ENCODE results near the gene SDCBP2.

Gene SDCBP2

DNA sequence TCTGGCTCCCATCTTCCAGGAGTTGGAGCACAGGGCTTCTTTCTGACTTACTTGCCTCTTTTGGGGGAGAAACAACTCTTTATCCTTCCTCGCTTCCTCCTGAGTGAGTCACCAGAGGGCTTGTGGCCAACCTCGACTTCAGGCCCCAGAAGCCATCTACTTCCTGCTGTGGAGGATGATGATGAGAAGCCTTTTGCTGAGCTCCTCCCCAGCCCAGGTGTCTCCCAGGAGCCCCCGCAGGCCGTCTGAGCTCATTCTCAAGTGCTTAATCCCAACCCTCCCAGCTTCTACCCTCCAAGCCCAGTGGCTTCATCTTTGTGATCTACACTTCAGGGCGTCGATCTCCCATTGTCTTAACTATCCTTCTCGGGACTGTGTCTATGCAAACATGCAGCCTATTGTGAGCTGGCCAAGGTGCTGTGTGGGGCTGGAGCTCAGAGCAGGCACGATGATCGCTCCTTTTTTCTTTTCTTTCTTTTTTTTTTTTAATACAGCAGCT, 27.9 kb downstream of the SDCBP2 start:
- TF ChIP-seq ZC3H10 (CRISPR knock-in tag; IDR thresholded peaks at IDR 0.05) (no peak), ZNF8 (CRISPR knock-in tag; IDR thresholded peaks at IDR 0.05) (no peak), ZFP30 (CRISPR knock-in tag; IDR thresholded peaks at IDR 0.05) (no peak)
- ATAC-seq: peak; percentile 42

GRCh38 chr20:1300083-1300840, 28.7 kb downstream of the SDCBP2 start:
- no peak for TF ChIP-seq GLIS3 (CRISPR knock-in tag; IDR thresholded peaks at IDR 0.05)
- TF ChIP-seq BACH2 (CRISPR knock-in tag; IDR thresholded peaks at IDR 0.05; ENCODE audit: borderline replicate concordance): no peak
- TF ChIP-seq CSDC2 (CRISPR knock-in tag; IDR thresholded peaks at IDR 0.05): no peak
- no peak for TF ChIP-seq TCF4 (CRISPR knock-in tag; IDR thresholded peaks at IDR 0.05; ENCODE audit: borderline replicate concordance)
- TF ChIP-seq ZFP3 (CRISPR knock-in tag; IDR thresholded peaks at IDR 0.05): no peak
- TF ChIP-seq, protein P1, sequence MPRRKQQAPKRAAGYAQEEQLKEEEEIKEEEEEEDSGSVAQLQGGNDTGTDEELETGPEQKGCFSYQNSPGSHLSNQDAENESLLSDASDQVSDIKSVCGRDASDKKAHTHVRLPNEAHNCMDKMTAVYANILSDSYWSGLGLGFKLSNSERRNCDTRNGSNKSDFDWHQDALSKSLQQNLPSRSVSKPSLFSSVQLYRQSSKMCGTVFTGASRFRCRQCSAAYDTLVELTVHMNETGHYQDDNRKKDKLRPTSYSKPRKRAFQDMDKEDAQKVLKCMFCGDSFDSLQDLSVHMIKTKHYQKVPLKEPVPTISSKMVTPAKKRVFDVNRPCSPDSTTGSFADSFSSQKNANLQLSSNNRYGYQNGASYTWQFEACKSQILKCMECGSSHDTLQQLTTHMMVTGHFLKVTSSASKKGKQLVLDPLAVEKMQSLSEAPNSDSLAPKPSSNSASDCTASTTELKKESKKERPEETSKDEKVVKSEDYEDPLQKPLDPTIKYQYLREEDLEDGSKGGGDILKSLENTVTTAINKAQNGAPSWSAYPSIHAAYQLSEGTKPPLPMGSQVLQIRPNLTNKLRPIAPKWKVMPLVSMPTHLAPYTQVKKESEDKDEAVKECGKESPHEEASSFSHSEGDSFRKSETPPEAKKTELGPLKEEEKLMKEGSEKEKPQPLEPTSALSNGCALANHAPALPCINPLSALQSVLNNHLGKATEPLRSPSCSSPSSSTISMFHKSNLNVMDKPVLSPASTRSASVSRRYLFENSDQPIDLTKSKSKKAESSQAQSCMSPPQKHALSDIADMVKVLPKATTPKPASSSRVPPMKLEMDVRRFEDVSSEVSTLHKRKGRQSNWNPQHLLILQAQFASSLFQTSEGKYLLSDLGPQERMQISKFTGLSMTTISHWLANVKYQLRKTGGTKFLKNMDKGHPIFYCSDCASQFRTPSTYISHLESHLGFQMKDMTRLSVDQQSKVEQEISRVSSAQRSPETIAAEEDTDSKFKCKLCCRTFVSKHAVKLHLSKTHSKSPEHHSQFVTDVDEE (CRISPR knock-in tag; IDR thresholded peaks at IDR 0.05): no peak
- no peak for TF ChIP-seq OSR1 (CRISPR knock-in tag; IDR thresholded peaks at IDR 0.05)
- TF ChIP-seq ZNF8 (CRISPR knock-in tag; IDR thresholded peaks at IDR 0.05): no peak
- TF ChIP-seq, protein P2, sequence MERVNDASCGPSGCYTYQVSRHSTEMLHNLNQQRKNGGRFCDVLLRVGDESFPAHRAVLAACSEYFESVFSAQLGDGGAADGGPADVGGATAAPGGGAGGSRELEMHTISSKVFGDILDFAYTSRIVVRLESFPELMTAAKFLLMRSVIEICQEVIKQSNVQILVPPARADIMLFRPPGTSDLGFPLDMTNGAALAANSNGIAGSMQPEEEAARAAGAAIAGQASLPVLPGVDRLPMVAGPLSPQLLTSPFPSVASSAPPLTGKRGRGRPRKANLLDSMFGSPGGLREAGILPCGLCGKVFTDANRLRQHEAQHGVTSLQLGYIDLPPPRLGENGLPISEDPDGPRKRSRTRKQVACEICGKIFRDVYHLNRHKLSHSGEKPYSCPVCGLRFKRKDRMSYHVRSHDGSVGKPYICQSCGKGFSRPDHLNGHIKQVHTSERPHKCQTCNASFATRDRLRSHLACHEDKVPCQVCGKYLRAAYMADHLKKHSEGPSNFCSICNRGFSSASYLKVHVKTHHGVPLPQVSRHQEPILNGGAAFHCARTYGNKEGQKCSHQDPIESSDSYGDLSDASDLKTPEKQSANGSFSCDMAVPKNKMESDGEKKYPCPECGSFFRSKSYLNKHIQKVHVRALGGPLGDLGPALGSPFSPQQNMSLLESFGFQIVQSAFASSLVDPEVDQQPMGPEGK (CRISPR knock-in tag; IDR thresholded peaks at IDR 0.05; ENCODE audit: borderline replicate concordance): no peak
- no peak for TF ChIP-seq ZC3H10 (CRISPR knock-in tag; IDR thresholded peaks at IDR 0.05)
- no peak for TF ChIP-seq ESRRG (CRISPR knock-in tag; IDR thresholded peaks at IDR 0.05)
- no peak for TF ChIP-seq POU6F1 (CRISPR knock-in tag; IDR thresholded peaks at IDR 0.05; ENCODE audit: borderline replicate concordance, low read depth)
- TF ChIP-seq ZFP30 (CRISPR knock-in tag; IDR thresholded peaks at IDR 0.05): no peak
- no peak for TF ChIP-seq ZNF565 (CRISPR knock-in tag; conservative IDR thresholded peaks at IDR 0.05; ENCODE audit: low read depth)
- ATAC-seq: no peak

DNA sequence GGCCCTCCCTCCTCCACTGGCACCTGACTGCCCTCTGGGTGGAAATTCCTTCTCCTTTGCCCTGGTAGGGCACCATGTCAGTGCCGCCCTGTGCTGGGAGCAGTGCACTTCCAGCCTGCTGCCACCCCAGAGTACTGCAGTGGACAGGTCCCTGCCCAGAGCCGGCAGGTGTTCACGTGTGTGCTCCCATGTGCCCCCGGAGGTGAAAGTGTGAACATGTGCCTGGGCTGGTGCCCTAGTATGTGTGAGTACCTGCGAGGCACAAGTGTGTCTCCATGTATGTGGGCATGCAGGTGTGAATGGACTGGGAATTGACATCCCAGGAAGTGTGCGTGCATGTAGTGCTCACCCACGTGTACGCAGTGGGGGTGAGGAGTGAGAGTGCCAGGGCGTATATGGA, 29.4 kb downstream of the SDCBP2 start:
- no peak for TF ChIP-seq ZC3H10 (CRISPR knock-in tag; IDR thresholded peaks at IDR 0.05)
- no peak for TF ChIP-seq BACH2 (CRISPR knock-in tag; IDR thresholded peaks at IDR 0.05; ENCODE audit: borderline replicate concordance)
- TF ChIP-seq POU6F1 (CRISPR knock-in tag; IDR thresholded peaks at IDR 0.05; ENCODE audit: borderline replicate concordance, low read depth): no peak
- TF ChIP-seq ISL1 (CRISPR knock-in tag; IDR thresholded peaks at IDR 0.05): no peak
- TF ChIP-seq ZNF565 (CRISPR knock-in tag; conservative IDR thresholded peaks at IDR 0.05; ENCODE audit: low read depth): no peak
- TF ChIP-seq, protein P3, sequence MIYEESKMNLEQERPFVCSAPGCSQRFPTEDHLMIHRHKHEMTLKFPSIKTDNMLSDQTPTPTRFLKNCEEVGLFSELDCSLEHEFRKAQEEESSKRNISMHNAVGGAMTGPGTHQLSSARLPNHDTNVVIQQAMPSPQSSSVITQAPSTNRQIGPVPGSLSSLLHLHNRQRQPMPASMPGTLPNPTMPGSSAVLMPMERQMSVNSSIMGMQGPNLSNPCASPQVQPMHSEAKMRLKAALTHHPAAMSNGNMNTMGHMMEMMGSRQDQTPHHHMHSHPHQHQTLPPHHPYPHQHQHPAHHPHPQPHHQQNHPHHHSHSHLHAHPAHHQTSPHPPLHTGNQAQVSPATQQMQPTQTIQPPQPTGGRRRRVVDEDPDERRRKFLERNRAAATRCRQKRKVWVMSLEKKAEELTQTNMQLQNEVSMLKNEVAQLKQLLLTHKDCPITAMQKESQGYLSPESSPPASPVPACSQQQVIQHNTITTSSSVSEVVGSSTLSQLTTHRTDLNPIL (CRISPR knock-in tag; IDR thresholded peaks at IDR 0.05; ENCODE audit: low read depth): no peak
- no peak for TF ChIP-seq ZNF70 (CRISPR knock-in tag; IDR thresholded peaks at IDR 0.05)
- TF ChIP-seq PPARA (CRISPR knock-in tag; IDR thresholded peaks at IDR 0.05; ENCODE audit: borderline replicate concordance): no peak
- TF ChIP-seq OSR1 (CRISPR knock-in tag; IDR thresholded peaks at IDR 0.05): no peak
- peak; percentile 62; the same call in 2 of the 3 replicates for ATAC-seq
